ENCODE data around the gene AGMO.

AGMO gene

GRCh38 chr7:15403751-15404150, 158.1 kb downstream of the AGMO start:
- H3K79me1 ChIP-seq (ENCODE audit: low read depth, low read length) = no peaks in the 10 kb centered on the region
- peak overlapping the region; percentile 83 for H2AFZ ChIP-seq (ENCODE audit: low read length)
- H3K27ac ChIP-seq (replicated peaks; ENCODE audit: low read length) = no peak overlapping the region
- no CpG with 5 or more reads among the region's 2 CpGs for WGBS, 2 donors (ENCODE audit: extremely low coverage in 2 of 2, insufficient read length in 2 of 2, insufficient replicate concordance in 1 of 2)
- no peaks in the 10 kb centered on the region for H3K4me1 ChIP-seq (ENCODE audit: control insufficient read depth in 2 of 2, insufficient read depth in 1 of 2, low read depth in 1 of 2, low read length in 2 of 2)
- H3K18ac ChIP-seq (ENCODE audit: low read length) = no peak overlapping the region
- H3K36me3 ChIP-seq (replicated peaks in 1 of 2; ENCODE audit: control insufficient read depth in 2 of 2, insufficient read depth in 2 of 2, low read length in 2 of 2) = no peaks in the 10 kb centered on the region
- no peak overlapping the region for H2BK15ac ChIP-seq (ENCODE audit: low read length)
- H3K4ac ChIP-seq (ENCODE audit: low read length) = no peak overlapping the region
- H4K91ac ChIP-seq (ENCODE audit: low read depth, low read length, poor library complexity) = no peak overlapping the region
- H3K23ac ChIP-seq (ENCODE audit: low read depth, low read length, poor library complexity) = no peak overlapping the region
- H2BK5ac ChIP-seq (ENCODE audit: low read length) = no peak overlapping the region
- no peak overlapping the region for H2AK5ac ChIP-seq (ENCODE audit: low read depth, low read length)
- no peak overlapping the region for H3K4me2 ChIP-seq (ENCODE audit: insufficient read depth, low read length, poor library complexity, severe bottlenecking)
- H4K8ac ChIP-seq (ENCODE audit: low read depth, low read length) = no peak overlapping the region
- no peak overlapping the region for H3K14ac ChIP-seq (ENCODE audit: low read length)
- H3K9me3 ChIP-seq (replicated peaks in 1 of 2; ENCODE audit: control insufficient read depth in 2 of 2, insufficient read depth in 1 of 2, low read depth in 1 of 2, low read length in 2 of 2) = no peaks in the 10 kb centered on the region
- no peak overlapping the region for H3K4me3 ChIP-seq (ENCODE audit: low read length in 2 of 2)
- H3K27me3 ChIP-seq (ENCODE audit: control insufficient read depth in 3 of 3, insufficient read depth in 3 of 3, low read depth in 1 of 3, low read length in 3 of 3) = no peaks in the 10 kb centered on the region
- no peak for DNase-seq (ENCODE audit: low spot score)
- no peak overlapping the region for H2BK120ac ChIP-seq (ENCODE audit: low read depth, low read length)
- H3K9ac ChIP-seq (ENCODE audit: low read depth, low read length, poor library complexity) = no peak overlapping the region
- H2BK12ac ChIP-seq (ENCODE audit: low read length) = no peak overlapping the region

- Histone ChIP-seq H4K91ac (ENCODE audit: low read depth, low read length, poor library complexity) (no peak overlapping the region), H2BK12ac (ENCODE audit: low read length) (no peak overlapping the region), H3K9me3 (replicated peaks in 1 of 2; ENCODE audit: control insufficient read depth in 2 of 2, insufficient read depth in 1 of 2, low read depth in 1 of 2, low read length in 2 of 2) (no peaks in the 10 kb centered on the region), H3K4ac (ENCODE audit: low read length) (no peak overlapping the region), H3K4me1 (ENCODE audit: control insufficient read depth in 2 of 2, insufficient read depth in 1 of 2, low read depth in 1 of 2, low read length in 2 of 2) (no peaks in the 10 kb centered on the region), H2BK120ac (ENCODE audit: low read depth, low read length) (no peak overlapping the region), H4K8ac (ENCODE audit: low read depth, low read length) (no peak overlapping the region), H3K14ac (ENCODE audit: low read length) (no peak overlapping the region), H3K79me1 (ENCODE audit: low read depth, low read length) (no peaks in the 10 kb centered on the region), H3K18ac (ENCODE audit: low read length) (no peak overlapping the region), H3K27ac (replicated peaks; ENCODE audit: low read length) (no peak overlapping the region), H2AFZ (ENCODE audit: low read length) (peak overlapping the region; percentile 83), H3K27me3 (ENCODE audit: control insufficient read depth in 3 of 3, insufficient read depth in 3 of 3, low read depth in 1 of 3, low read length in 3 of 3) (no peaks in the 10 kb centered on the region), H3K23ac (ENCODE audit: low read depth, low read length, poor library complexity) (no peak overlapping the region), H3K9ac (ENCODE audit: low read depth, low read length, poor library complexity) (no peak overlapping the region), H3K4me3 (ENCODE audit: low read length in 2 of 2) (no peak overlapping the region), H3K36me3 (replicated peaks in 1 of 2; ENCODE audit: control insufficient read depth in 2 of 2, insufficient read depth in 2 of 2, low read length in 2 of 2) (no peaks in the 10 kb centered on the region), H2BK5ac (ENCODE audit: low read length) (no peak overlapping the region), H3K4me2 (ENCODE audit: insufficient read depth, low read length, poor library complexity, severe bottlenecking) (no peak overlapping the region), H2BK15ac (ENCODE audit: low read length) (no peak overlapping the region), H2AK5ac (ENCODE audit: low read depth, low read length) (no peak overlapping the region)
- DNase-seq (ENCODE audit: low spot score) = no peak
- WGBS, 2 donors (ENCODE audit: extremely low coverage in 2 of 2, insufficient read length in 2 of 2, insufficient replicate concordance in 1 of 2) = no CpG with 5 or more reads among the region's 1 CpG
These were observed 158.5 kb downstream of the AGMO start for GRCh38 chr7:15403315-15403714.

- no peak overlapping the region for H2BK5ac ChIP-seq (ENCODE audit: low read length)
- H3K4me2 ChIP-seq (ENCODE audit: insufficient read depth, low read length, poor library complexity, severe bottlenecking) = no peak overlapping the region
- H2BK12ac ChIP-seq (ENCODE audit: low read length) = no peak overlapping the region
- H3K4ac ChIP-seq (ENCODE audit: low read length) = no peak overlapping the region
- H3K27ac ChIP-seq (replicated peaks; ENCODE audit: low read length) = no peak overlapping the region
- no peak overlapping the region for H3K9ac ChIP-seq (ENCODE audit: low read depth, low read length, poor library complexity)
- H2AFZ ChIP-seq (ENCODE audit: low read length) = no peak overlapping the region
- no peaks in the 10 kb centered on the region for H3K36me3 ChIP-seq (replicated peaks in 1 of 2; ENCODE audit: control insufficient read depth in 2 of 2, insufficient read depth in 2 of 2, low read length in 2 of 2)
- H3K14ac ChIP-seq (ENCODE audit: low read length) = no peak overlapping the region
- H3K4me3 ChIP-seq (ENCODE audit: low read length in 2 of 2) = no peak overlapping the region
- no peak overlapping the region for H2BK15ac ChIP-seq (ENCODE audit: low read length)
- no peak overlapping the region for H4K8ac ChIP-seq (ENCODE audit: low read depth, low read length)
- H3K18ac ChIP-seq (ENCODE audit: low read length) = no peak overlapping the region
- H3K9me3 ChIP-seq (replicated peaks in 1 of 2; ENCODE audit: control insufficient read depth in 2 of 2, insufficient read depth in 1 of 2, low read depth in 1 of 2, low read length in 2 of 2) = no peaks in the 10 kb centered on the region
- no peak overlapping the region for H2BK120ac ChIP-seq (ENCODE audit: low read depth, low read length)
- no peak overlapping the region for H3K23ac ChIP-seq (ENCODE audit: low read depth, low read length, poor library complexity)
- no peak overlapping the region for H2AK5ac ChIP-seq (ENCODE audit: low read depth, low read length)
- no peak overlapping the region for H4K91ac ChIP-seq (ENCODE audit: low read depth, low read length, poor library complexity)
- no peaks in the 10 kb centered on the region for H3K27me3 ChIP-seq (ENCODE audit: control insufficient read depth in 3 of 3, insufficient read depth in 3 of 3, low read depth in 1 of 3, low read length in 3 of 3)
- H3K79me1 ChIP-seq (ENCODE audit: low read depth, low read length) = no peaks in the 10 kb centered on the region
- no CpG with 5 or more reads among the region's 2 CpGs for WGBS, 2 donors (ENCODE audit: extremely low coverage in 2 of 2, insufficient read length in 2 of 2, insufficient replicate concordance in 1 of 2)
- DNase-seq (ENCODE audit: low spot score) = no peak
- H3K4me1 ChIP-seq (ENCODE audit: control insufficient read depth in 2 of 2, insufficient read depth in 1 of 2, low read depth in 1 of 2, low read length in 2 of 2) = no peaks in the 10 kb centered on the region
These were observed 159.2 kb downstream of the AGMO start for GRCh38 chr7:15402436-15403136.

- Histone ChIP-seq H3K9me3 (replicated peaks in 1 of 2; ENCODE audit: control insufficient read depth in 2 of 2, insufficient read depth in 1 of 2, low read depth in 1 of 2, low read length in 2 of 2) (no peaks in the 10 kb centered on the region), H3K9ac (ENCODE audit: low read depth, low read length, poor library complexity) (no peak overlapping the region), H4K91ac (ENCODE audit: low read depth, low read length, poor library complexity) (no peak overlapping the region), H2AFZ (ENCODE audit: low read length) (no peak overlapping the region), H3K18ac (ENCODE audit: low read length) (no peak overlapping the region), H2BK12ac (ENCODE audit: low read length) (no peak overlapping the region), H2BK120ac (ENCODE audit: low read depth, low read length) (no peak overlapping the region), H3K36me3 (replicated peaks in 1 of 2; ENCODE audit: control insufficient read depth in 2 of 2, insufficient read depth in 2 of 2, low read length in 2 of 2) (no peaks in the 10 kb centered on the region), H3K79me1 (ENCODE audit: low read depth, low read length) (no peaks in the 10 kb centered on the region), H3K27me3 (ENCODE audit: control insufficient read depth in 3 of 3, insufficient read depth in 3 of 3, low read depth in 1 of 3, low read length in 3 of 3) (no peaks in the 10 kb centered on the region), H2BK15ac (ENCODE audit: low read length) (no peak overlapping the region), H3K4ac (ENCODE audit: low read length) (no peak overlapping the region), H3K4me3 (ENCODE audit: low read length in 2 of 2) (no peak overlapping the region), H2BK5ac (ENCODE audit: low read length) (no peak overlapping the region), H3K4me2 (ENCODE audit: insufficient read depth, low read length, poor library complexity, severe bottlenecking) (no peak overlapping the region), H2AK5ac (ENCODE audit: low read depth, low read length) (no peak overlapping the region), H3K27ac (replicated peaks; ENCODE audit: low read length) (no peak overlapping the region), H4K8ac (ENCODE audit: low read depth, low read length) (no peak overlapping the region), H3K4me1 (ENCODE audit: control insufficient read depth in 2 of 2, insufficient read depth in 1 of 2, low read depth in 1 of 2, low read length in 2 of 2) (no peaks in the 10 kb centered on the region), H3K23ac (ENCODE audit: low read depth, low read length, poor library complexity) (no peak overlapping the region), H3K14ac (ENCODE audit: low read length) (no peak overlapping the region)
- no peak for DNase-seq (ENCODE audit: low spot score)
- no CpG with 5 or more reads among the region's 3 CpGs for WGBS, 2 donors (ENCODE audit: extremely low coverage in 2 of 2, insufficient read length in 2 of 2, insufficient replicate concordance in 1 of 2)
These were observed 161.4 kb downstream of the AGMO start for GRCh38 chr7:15400440-15400839.
